Natural killer cell (primary cell): Measurements from ENCODE around the gene SALL2. TPM values are rescaled to one million over a fixed set of nuclear protein-coding genes. Genes with fewer than 3 reads are reported as not detected.

ENCODE experiments used
- ATAC-seq, 3 donors: fragments of 150-1000 bp in 2 of 3; fragments of 200-7000 bp in 1 of 3; cut with Tn5 transposase; 1 replicate in 1 of 3; 2 replicates in 2 of 3; pipeline ENCODE4 v1.10.0; 2021; ENCODE audit warnings: mild to moderate bottlenecking in 2 of 3, moderate library complexity in 2 of 3
- DNase-seq, 2 donors: peaks; one replicate each; pipeline versions ENCODE4 v3.0.0 to v3.0.0-alpha.2; 2013 to 2021; ENCODE audit warnings: mixed read lengths in 1 of 2
- H3K27ac ChIP-seq: one replicate; pipeline ENCODE4 v1.5.1; 2013; ENCODE audit warnings: mild to moderate bottlenecking, low read length
- H3K27me3 ChIP-seq: one replicate; pipeline ENCODE4 v1.6.1; 2013; ENCODE audit warnings: low read length; ENCODE audit not compliant: control insufficient read depth, insufficient read depth
- H3K36me3 ChIP-seq: one replicate; pipeline ENCODE4 v1.6.1; 2013; ENCODE audit warnings: low read length; ENCODE audit not compliant: control insufficient read depth, insufficient read depth
- H3K4me1 ChIP-seq: one replicate; pipeline ENCODE4 v1.6.1; 2013; ENCODE audit warnings: low read length; ENCODE audit not compliant: control insufficient read depth, insufficient read depth
- H3K4me3 ChIP-seq: one replicate; pipeline ENCODE4 v1.5.1; 2013; ENCODE audit warnings: low read length
- H3K9me3 ChIP-seq: one replicate; pipeline ENCODE4 v1.6.1; 2013; ENCODE audit warnings: low read length; ENCODE audit not compliant: control insufficient read depth, insufficient read depth
- H3K27ac Mint-ChIP-seq, 2 donors: one replicate each; pipeline ENCODE4 v1.8.0; 2022; ENCODE audit warnings: mild to moderate bottlenecking in 2 of 2, mixed read lengths in 2 of 2, moderate library complexity in 1 of 2
- H3K27me3 Mint-ChIP-seq, 2 donors: one replicate each; pipeline ENCODE4 v1.8.0; 2022; ENCODE audit warnings: low read depth in 2 of 2, mixed read lengths in 2 of 2
- H3K36me3 Mint-ChIP-seq: one replicate; pipeline ENCODE4 v1.8.0; 2022; ENCODE audit warnings: mixed read lengths
- H3K4me1 Mint-ChIP-seq, 2 donors: one replicate each; pipeline ENCODE4 v1.8.0; 2022; ENCODE audit warnings: mixed read lengths in 2 of 2
- H3K4me3 Mint-ChIP-seq: one replicate; pipeline ENCODE4 v1.8.0; 2022; ENCODE audit warnings: mild to moderate bottlenecking, moderate library complexity, mixed read lengths
- H3K9me3 Mint-ChIP-seq, 2 donors: one replicate each; pipeline ENCODE4 v1.8.0; 2022; ENCODE audit warnings: mixed read lengths in 2 of 2
- CTCF ChIP-seq: fragments of 200-600 bp; IDR thresholded peaks from one replicate; pipeline ENCODE4 v1.8.0; 2022; ENCODE audit warnings: antibody characterized with exemption
- WGBS: methylation state at CpG from one replicate; pipeline ENCODE4 v1.1.7; 2013; ENCODE audit warnings: missing lambda C conversion rate; ENCODE audit not compliant: insufficient coverage; 5-methylcytosine and 5-hydroxymethylcytosine counted together
- intact Hi-C: fragments of 100-400 bp; cut with micrococcal nuclease; formaldehyde crosslinking; loops from one replicate; pipeline ENCODE4 v1.14.2; 2022
- total RNA-seq, 4 donors: library from RNA; stranded (reverse); fragments of 120-200 nt in 1 of 4; gene quantifications; one replicate each; pipeline versions ENCODE4 v1.2.3 to v1.2.4, GENCODE V29; 2013 to 2022

The SALL2 gene
- total RNA-seq, 3 donors from 2014 or later (not counting 1 experiment from before 2014, with no cell fraction given) = 1.6 to 2.5 (median 2.2) TPM

- Mint-ChIP-seq H3K27me3 (no peaks in the 10 kb centered on the region), H3K27ac (no peak overlapping the region), H3K36me3 (peaks cover 8% of the 10 kb centered on the region), H3K4me3 (no peak overlapping the region), H3K9me3 (no peaks in the 10 kb centered on the region), H3K4me1 (peaks cover 0 to 3% of the 10 kb centered on the region in 2 donors)
- no peak for DNase-seq
- intact Hi-C loops = no loop called here
- Histone ChIP-seq H3K4me3 (no peak overlapping the region), H3K4me1 (no peaks in the 10 kb centered on the region), H3K27ac (no peak overlapping the region), H3K27me3 (no peaks in the 10 kb centered on the region), H3K9me3 (no peaks in the 10 kb centered on the region), H3K36me3 (peaks cover 34% of the 10 kb centered on the region)
- ATAC-seq = no peak
- WGBS = 100% methylated on average over 1 of the region's 1 CpG
- TF ChIP-seq CTCF = no peak
These were observed 39.5 kb downstream of the SALL2 start for GRCh38 chr14:21486640-21487087.

- TF ChIP-seq CTCF = peak; percentile 88
- Mint-ChIP-seq H3K27me3 (no peaks in the 10 kb centered on the region), H3K4me3 (peak within 1 kb of the TSS; percentile 98), H3K27ac (peak within 1 kb of the TSS; percentile 96 to 97), H3K36me3 (peaks cover 9% of the 10 kb centered on the region), H3K9me3 (no peaks in the 10 kb centered on the region), H3K4me1 (peaks cover 34 to 43% of the 10 kb centered on the region in 2 donors)
- ATAC-seq (peak; percentile 94 to 100 (median 96)), DNase-seq (peak; percentile 92 to 99)
- under 1% methylated on average over 49 of the region's 49 CpGs for WGBS
- H3K27ac ChIP-seq = peak within 1 kb of the TSS; percentile 88
- peaks cover 9% of the 10 kb centered on the region for H3K4me1 ChIP-seq
- no peaks in the 10 kb centered on the region for H3K27me3 ChIP-seq
- peak within 1 kb of the TSS; percentile 80 for H3K4me3 ChIP-seq
- intact Hi-C loops = loop anchor here (1.0 kb wide), 4 partner anchors 21 to 93 kb away; partner anchors contain the start of genes CHD8, METTL3 and SUPT16H
- H3K9me3 ChIP-seq = no peaks in the 10 kb centered on the region
- H3K36me3 ChIP-seq = peaks cover 20% of the 10 kb centered on the region
These were observed 49.0 kb downstream of the SALL2 start, which contains the start of the genes RAB2B and TOX4 for GRCh38 chr14:21476925-21477681. Gene RAB2B, minus strand, starts transcription at chr14:21476959. Its CDS starts 87 bp downstream, at chr14:21476872. Gene TOX4, plus strand, starts transcription at chr14:21477195. Its CDS starts 84 bp downstream, at chr14:21477279.

- Histone ChIP-seq H3K9me3 (no peaks in the 10 kb centered on the region), H3K4me3 (peak overlapping the region; percentile 80), H3K27ac (peak overlapping the region; percentile 73), H3K4me1 (peaks cover 9% of the 10 kb centered on the region), H3K27me3 (no peaks in the 10 kb centered on the region), H3K36me3 (peaks cover 23% of the 10 kb centered on the region)
- ATAC-seq (peak; percentile 53 to 62 (median 55)), DNase-seq (peak in 1 of 2 donors; percentile 68)
- Mint-ChIP-seq H3K27ac (peak overlapping the region; percentile 96 to 97), H3K36me3 (peaks cover 11% of the 10 kb centered on the region), H3K4me1 (peaks cover 35 to 38% of the 10 kb centered on the region in 2 donors), H3K27me3 (no peaks in the 10 kb centered on the region), H3K9me3 (no peaks in the 10 kb centered on the region), H3K4me3 (peak overlapping the region; percentile 98)
- WGBS = under 1% methylated on average over 27 of the region's 27 CpGs
- TF ChIP-seq CTCF = no peak
- intact Hi-C loops = no loop called here
These were observed 49.6 kb downstream of the SALL2 start for GRCh38 chr14:21476523-21476924.
